Ascending aorta (tissue), 2 donors: Measurements from ENCODE around the gene TUFT1. TPM values are rescaled to one million over a fixed set of nuclear protein-coding genes. Genes with fewer than 3 reads are reported as not detected.
A peak's percentile ranks its signal among the peaks of the same experiment; 100 is the strongest.

Experiments
- DNase-seq, 2 donors: peaks; one replicate each; pipeline ENCODE4 v3.0.0-alpha.2; 2019; ENCODE audit warnings: low spot score in 2 of 2
- H3K27ac ChIP-seq, 2 donors: fragments of 200-600 bp; sonication (generic); one replicate each; pipeline ENCODE4 v1.5.1; 2016 to 2017; ENCODE audit warnings: mild to moderate bottlenecking in 1 of 2
- H3K27me3 ChIP-seq: fragments of 200-600 bp; sonication (generic); one replicate; pipeline ENCODE4 v1.5.1; 2017
- H3K36me3 ChIP-seq, 2 donors: fragments of 200-600 bp; sonication (generic); one replicate each; pipeline ENCODE4 v1.5.1; 2016
- H3K4me1 ChIP-seq, 2 donors: fragments of 200-600 bp; sonication (generic); one replicate each; pipeline ENCODE4 v1.5.1; 2016 to 2017; ENCODE audit warnings: mild to moderate bottlenecking in 1 of 2
- H3K4me3 ChIP-seq, 2 donors: fragments of 200-600 bp; sonication (generic); one replicate each; pipeline ENCODE4 v1.5.1; 2016 to 2017; ENCODE audit warnings: mild to moderate bottlenecking in 1 of 2
- H3K9me3 ChIP-seq, 2 donors: fragments of 200-600 bp; sonication (generic); one replicate each; pipeline ENCODE4 v1.5.1; 2016
- CTCF ChIP-seq, 3 experiments: fragments of 200-600 bp in 2 of 3; fragments of 450-650 bp in 1 of 3; sonication (generic) in 2 of 3; IDR thresholded peaks; one replicate each; pipeline ENCODE4 v1.5.1; 2016 to 2019; ENCODE audit warnings: antibody characterized with exemption in 3 of 3, mild to moderate bottlenecking in 1 of 3, moderate library complexity in 1 of 3
- intact Hi-C: fragments of 100-400 bp; cut with DNase I; formaldehyde crosslinking; loops from one replicate; pipeline ENCODE4 v1.15.1; 2023
- total RNA-seq: library from RNA; depleted of rRNA; stranded (reverse); fragments of >200 nt; gene quantifications from one replicate; pipeline ENCODE4 v1.1.0, GENCODE V29; 2016

Gene TUFT1
- total RNA-seq, 1 donor from 2014 or later = 2.3 TPM

GRCh38 chr1:151581451-151581850, 41.3 kb downstream of the TUFT1 start:
- DNase-seq = peak in 1 of 2 donors; percentile 33
- H3K9me3 ChIP-seq = no peaks in the 10 kb centered on the region
- no peaks in the 10 kb centered on the region for H3K4me1 ChIP-seq
- H3K27ac ChIP-seq = no peak overlapping the region
- H3K27me3 ChIP-seq = no peaks in the 10 kb centered on the region
- peaks cover 5 to 39% of the 10 kb centered on the region in 2 donors for H3K36me3 ChIP-seq
- H3K4me3 ChIP-seq = no peak overlapping the region
- TF ChIP-seq CTCF (IDR thresholded peaks at IDR 0.05) = no peak
- intact Hi-C loops = no loop called here

- no peak overlapping the region for H3K27ac ChIP-seq
- peaks cover 5 to 36% of the 10 kb centered on the region in 2 donors for H3K36me3 ChIP-seq
- peak in 1 of 2 donors; percentile 13 for DNase-seq
- H3K27me3 ChIP-seq = no peaks in the 10 kb centered on the region
- H3K4me1 ChIP-seq = no peaks in the 10 kb centered on the region
- H3K4me3 ChIP-seq = no peak overlapping the region
- intact Hi-C loops = no loop called here
- no peak for TF ChIP-seq CTCF (IDR thresholded peaks at IDR 0.05)
- no peaks in the 10 kb centered on the region for H3K9me3 ChIP-seq
These were observed 41.8 kb downstream of the TUFT1 start for GRCh38 chr1:151581921-151582320.

GRCh38 chr1:151583796-151584195, 43.7 kb downstream of the TUFT1 start:
- Histone ChIP-seq H3K27me3 (no peaks in the 10 kb centered on the region), H3K9me3 (no peaks in the 10 kb centered on the region), H3K4me3 (no peak overlapping the region), H3K36me3 (peaks cover 5 to 31% of the 10 kb centered on the region in 2 donors), H3K27ac (no peak overlapping the region), H3K4me1 (no peaks in the 10 kb centered on the region)
- DNase-seq = no peak
- intact Hi-C loops = no loop called here
- no peak for TF ChIP-seq CTCF (IDR thresholded peaks at IDR 0.05)

- Histone ChIP-seq H3K27me3 (no peaks in the 10 kb centered on the region), H3K27ac (no peak overlapping the region), H3K4me3 (no peak overlapping the region), H3K4me1 (no peaks in the 10 kb centered on the region), H3K36me3 (peaks cover 5 to 28% of the 10 kb centered on the region in 2 donors), H3K9me3 (no peaks in the 10 kb centered on the region)
- intact Hi-C loops = no loop called here
- no peak for DNase-seq
- no peak for TF ChIP-seq CTCF (IDR thresholded peaks at IDR 0.05)
These were observed 44.2 kb downstream of the TUFT1 start for GRCh38 chr1:151584278-151584677.

GRCh38 chr1:151584780-151585179, 44.7 kb downstream of the TUFT1 start:
- Histone ChIP-seq H3K9me3 (no peaks in the 10 kb centered on the region), H3K4me3 (no peak overlapping the region), H3K27ac (no peak overlapping the region), H3K4me1 (no peaks in the 10 kb centered on the region), H3K36me3 (peaks cover 2 to 23% of the 10 kb centered on the region in 2 donors), H3K27me3 (no peaks in the 10 kb centered on the region)
- DNase-seq = peak in 1 of 2 donors; percentile 18
- intact Hi-C loops = no loop called here
- no peak for TF ChIP-seq CTCF (IDR thresholded peaks at IDR 0.05)

- no peak overlapping the region for H3K27ac ChIP-seq
- no peak overlapping the region for H3K4me3 ChIP-seq
- no peaks in the 10 kb centered on the region for H3K4me1 ChIP-seq
- H3K36me3 ChIP-seq = peaks cover 0 to 16% of the 10 kb centered on the region in 2 donors
- H3K9me3 ChIP-seq = no peaks in the 10 kb centered on the region
- peak in 1 of 2 donors; percentile 22 for DNase-seq
- no peak for TF ChIP-seq CTCF (IDR thresholded peaks at IDR 0.05)
- no peaks in the 10 kb centered on the region for H3K27me3 ChIP-seq
- intact Hi-C loops = no loop called here
These were observed 45.5 kb downstream of the TUFT1 start for GRCh38 chr1:151585622-151586021.
